Measurements from ENCODE around the gene KIAA0753. TPM values are rescaled to one million over a fixed set of nuclear protein-coding genes. Genes with fewer than 3 reads are reported as not detected.

KIAA0753 gene
- total RNA-seq, 1 experiment from 2014 or later: 18.3 TPM

- intact Hi-C loops (cut with micrococcal nuclease): no loop called here
- no peaks in the 10 kb centered on the region for H3K4me1 ChIP-seq (ENCODE audit: control insufficient read depth in 1 of 2, insufficient read depth in 2 of 2, low read length in 2 of 2)
- no peak overlapping the region for H3K9ac ChIP-seq (ENCODE audit: low read length)
- no peak overlapping the region for H2AFZ ChIP-seq (ENCODE audit: low read depth, low read length, poor library complexity, severe bottlenecking)
- RAD21 ChIA-PET (ENCODE audit: low non-redundant PET in 1 of 2, low total read pairs in 2 of 2, uncharacterized antibody in 2 of 2, unreplicated experiment in 2 of 2): no interaction called here
- ATAC-seq: no peak
- H3K27me3 ChIP-seq (ENCODE audit: insufficient read depth, low read length): no peaks in the 10 kb centered on the region
- no peaks in the 10 kb centered on the region for H3K36me3 ChIP-seq (ENCODE audit: control insufficient read depth in 1 of 2, insufficient read depth in 2 of 2, low read length in 2 of 2)
- no peak overlapping the region for H3K4me3 ChIP-seq (replicated peaks in 1 of 2; ENCODE audit: low read depth in 1 of 2, low read length in 2 of 2)
- CTCF ChIA-PET: no interaction called here
- H3K9me3 ChIP-seq (ENCODE audit: control insufficient read depth in 1 of 2, insufficient read depth in 1 of 2, low read depth in 1 of 2, low read length in 2 of 2): no peaks in the 10 kb centered on the region
- no peaks in the 10 kb centered on the region for H3K9me2 ChIP-seq (ENCODE audit: insufficient read depth)
- DNase-seq (ENCODE audit: low read depth, low spot score): no peak
- no TSS peak for BruUV-seq (replicated peaks)
- no peaks in the 10 kb centered on the region for H4K20me1 ChIP-seq (ENCODE audit: insufficient read depth)
- no peak overlapping the region for H3K27ac ChIP-seq (ENCODE audit: low read depth, low read length)
- TF ChIP-seq SRF (IDR thresholded peaks at IDR 0.05; ENCODE audit: low read depth) (no peak), JUND (IDR thresholded peaks at IDR 0.05) (no peak), ZNF274 (IDR thresholded peaks at IDR 0.05; ENCODE audit: low read depth, low read length) (no peak), CEBPB (IDR thresholded peaks at IDR 0.05; ENCODE audit: low read depth) (no peak), CBX3 (IDR thresholded peaks at IDR 0.05; ENCODE audit: low read depth) (no peak), POLR2A (IDR thresholded peaks at IDR 0.05; ENCODE audit: borderline replicate concordance, extremely low read depth, insufficient read depth, insufficient read length) (no peak)
- POLR2A ChIA-PET: no interaction called here
- no peaks in the 10 kb centered on the region for H3K79me2 ChIP-seq (ENCODE audit: insufficient read depth, low read length)
- H3K4me2 ChIP-seq (ENCODE audit: low read length): no peak overlapping the region
These were observed 103.9 kb downstream of the KIAA0753 start for GRCh38 chr17:6536566-6537065.

- no TSS peak for BruUV-seq (replicated peaks)
- Histone ChIP-seq H3K27me3 (ENCODE audit: insufficient read depth, low read length) (no peaks in the 10 kb centered on the region), H2AFZ (ENCODE audit: low read depth, low read length, poor library complexity, severe bottlenecking) (no peak overlapping the region), H3K9me3 (ENCODE audit: control insufficient read depth in 1 of 2, insufficient read depth in 1 of 2, low read depth in 1 of 2, low read length in 2 of 2) (no peaks in the 10 kb centered on the region), H3K4me3 (replicated peaks in 1 of 2; ENCODE audit: low read depth in 1 of 2, low read length in 2 of 2) (no peak overlapping the region), H3K9me2 (ENCODE audit: insufficient read depth) (no peaks in the 10 kb centered on the region), H3K36me3 (ENCODE audit: control insufficient read depth in 1 of 2, insufficient read depth in 2 of 2, low read length in 2 of 2) (no peaks in the 10 kb centered on the region), H4K20me1 (ENCODE audit: insufficient read depth) (no peaks in the 10 kb centered on the region), H3K27ac (ENCODE audit: low read depth, low read length) (no peak overlapping the region), H3K4me1 (ENCODE audit: control insufficient read depth in 1 of 2, insufficient read depth in 2 of 2, low read length in 2 of 2) (no peaks in the 10 kb centered on the region), H3K4me2 (ENCODE audit: low read length) (no peak overlapping the region), H3K79me2 (ENCODE audit: insufficient read depth, low read length) (no peaks in the 10 kb centered on the region), H3K9ac (ENCODE audit: low read length) (no peak overlapping the region)
- ChIA-PET POLR2A (no interaction called here), RAD21 (ENCODE audit: low non-redundant PET in 1 of 2, low total read pairs in 2 of 2, uncharacterized antibody in 2 of 2, unreplicated experiment in 2 of 2) (no interaction called here), CTCF (no interaction called here)
- ATAC-seq: no peak
- DNase-seq (ENCODE audit: low read depth, low spot score): no peak
- intact Hi-C loops (cut with micrococcal nuclease): no loop called here
- no peak for TF ChIP-seq ZNF274 (IDR thresholded peaks at IDR 0.05; ENCODE audit: low read depth, low read length)
- TF ChIP-seq SP1 (IDR thresholded peaks at IDR 0.05; ENCODE audit: low read depth): no peak
- no peak for TF ChIP-seq ZBTB33 (IDR thresholded peaks at IDR 0.05; ENCODE audit: extremely low read depth, insufficient replicate concordance, low read length)
- no peak for TF ChIP-seq CTCF (IDR thresholded peaks at IDR 0.05 in 2 of 3, conservative IDR thresholded peaks at IDR 0.05 in 1 of 3; ENCODE audit: borderline replicate concordance in 1 of 3, insufficient read depth in 1 of 3, low read depth in 2 of 3, low read length in 2 of 3)
- no peak for TF ChIP-seq FOSL1 (IDR thresholded peaks at IDR 0.05; ENCODE audit: low read depth)
- TF ChIP-seq EGR1 (IDR thresholded peaks at IDR 0.05; ENCODE audit: low read depth): no peak
- TF ChIP-seq YY1 (IDR thresholded peaks at IDR 0.05; ENCODE audit: extremely low read depth, insufficient replicate concordance, low read depth, low read length): no peak
- TF ChIP-seq EZH2 (IDR thresholded peaks at IDR 0.05): no peak
- no peak for TF ChIP-seq REST (IDR thresholded peaks at IDR 0.05; ENCODE audit: low read depth)
These were observed 104.5 kb downstream of the KIAA0753 start for GRCh38 chr17:6536053-6536452.
